GM12872 (cell line): ENCODE measurements around the gene GARIN1A.

Experiments used
- TF ChIP-seq, protein P1 (sequence below): IDR thresholded peaks from 3 replicates; pipeline ENCODE4 v1.5.1; 2011; ENCODE audit warnings: low read depth, mild to moderate bottlenecking, low read length, moderate library complexity; ENCODE audit not compliant: insufficient read depth

Gene GARIN1A

GRCh38 chr7:128673571-128673970 lies 1.5 kb downstream of the GARIN1A start:
- TF ChIP-seq, protein P1, sequence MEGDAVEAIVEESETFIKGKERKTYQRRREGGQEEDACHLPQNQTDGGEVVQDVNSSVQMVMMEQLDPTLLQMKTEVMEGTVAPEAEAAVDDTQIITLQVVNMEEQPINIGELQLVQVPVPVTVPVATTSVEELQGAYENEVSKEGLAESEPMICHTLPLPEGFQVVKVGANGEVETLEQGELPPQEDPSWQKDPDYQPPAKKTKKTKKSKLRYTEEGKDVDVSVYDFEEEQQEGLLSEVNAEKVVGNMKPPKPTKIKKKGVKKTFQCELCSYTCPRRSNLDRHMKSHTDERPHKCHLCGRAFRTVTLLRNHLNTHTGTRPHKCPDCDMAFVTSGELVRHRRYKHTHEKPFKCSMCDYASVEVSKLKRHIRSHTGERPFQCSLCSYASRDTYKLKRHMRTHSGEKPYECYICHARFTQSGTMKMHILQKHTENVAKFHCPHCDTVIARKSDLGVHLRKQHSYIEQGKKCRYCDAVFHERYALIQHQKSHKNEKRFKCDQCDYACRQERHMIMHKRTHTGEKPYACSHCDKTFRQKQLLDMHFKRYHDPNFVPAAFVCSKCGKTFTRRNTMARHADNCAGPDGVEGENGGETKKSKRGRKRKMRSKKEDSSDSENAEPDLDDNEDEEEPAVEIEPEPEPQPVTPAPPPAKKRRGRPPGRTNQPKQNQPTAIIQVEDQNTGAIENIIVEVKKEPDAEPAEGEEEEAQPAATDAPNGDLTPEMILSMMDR, result no peak

DNA sequence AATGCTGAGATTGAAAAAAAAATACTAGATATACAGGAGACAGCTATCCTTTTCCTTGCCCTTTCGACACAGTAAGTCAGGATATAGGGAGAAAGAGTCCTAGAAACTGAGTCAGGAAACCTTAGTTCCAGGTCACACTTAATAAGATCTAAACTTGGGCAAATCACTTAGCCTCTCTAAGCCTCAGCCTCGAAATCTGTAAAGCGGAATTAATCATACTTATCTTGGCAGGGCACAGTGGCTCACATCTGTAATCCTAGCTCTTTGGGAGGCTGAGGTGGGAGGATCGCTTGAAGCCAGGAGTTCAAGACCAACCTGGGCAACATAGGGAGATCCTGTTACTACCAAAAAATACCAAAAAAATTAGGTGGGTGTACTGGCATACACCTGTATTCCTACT lies 4.6 kb downstream of the GARIN1A start:
- TF ChIP-seq, protein P1, result no peak

DNA sequence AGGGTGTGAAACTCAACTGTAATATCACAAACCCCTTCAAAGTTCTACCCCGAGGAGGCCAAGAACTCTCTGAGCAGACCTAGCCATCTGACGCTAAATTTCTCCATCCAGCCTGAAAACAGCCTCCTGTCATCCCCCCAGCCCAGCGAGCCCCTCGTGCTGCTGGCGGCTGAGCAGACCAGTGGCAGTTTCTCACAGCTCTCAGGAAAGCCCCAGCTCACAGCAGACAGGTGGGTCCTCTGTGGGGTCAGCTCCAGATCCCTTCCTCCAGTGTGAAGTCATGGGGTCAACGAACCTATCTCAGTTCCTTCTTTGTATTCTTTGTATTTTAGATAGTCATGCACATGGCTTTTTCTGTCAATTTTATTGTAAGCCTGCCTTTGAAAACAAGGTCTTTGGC lies 7.8 kb downstream of the GARIN1A start:
- TF ChIP-seq, protein P1, result no peak

DNA sequence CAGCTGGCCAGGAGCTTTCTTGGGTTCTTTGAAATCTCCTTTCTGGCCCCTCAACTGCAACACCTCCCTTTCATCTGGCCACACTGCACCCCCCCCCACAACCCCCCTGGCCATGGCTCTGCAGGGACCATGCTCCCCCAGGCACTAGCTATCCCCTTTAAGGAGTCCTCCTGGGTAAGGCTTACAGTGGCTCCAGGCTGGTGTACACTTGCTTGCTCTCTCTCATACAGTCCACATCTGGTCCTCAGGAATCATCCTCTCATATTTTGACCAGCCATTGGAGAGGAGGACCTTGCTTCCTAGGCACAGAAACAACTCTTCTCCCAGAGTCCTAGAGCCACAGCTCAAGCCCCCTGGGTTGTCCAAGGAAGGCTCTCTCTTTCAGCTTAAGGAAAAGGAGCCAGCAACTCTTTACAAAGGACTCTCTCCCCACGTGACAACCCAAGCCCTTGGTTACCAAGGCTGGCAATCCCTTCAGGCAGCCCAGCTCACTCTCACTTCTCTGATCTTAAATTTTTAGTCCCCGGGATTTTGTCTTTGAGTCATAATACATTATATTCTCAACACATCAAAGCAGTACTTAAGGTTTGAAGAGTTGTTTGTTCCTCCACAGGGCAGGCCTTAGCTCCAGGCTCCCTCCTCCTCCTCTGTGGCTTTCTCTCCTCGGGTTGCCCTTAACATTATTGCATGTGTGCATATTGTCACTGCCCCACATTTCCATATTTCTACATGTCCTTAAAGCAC lies 9.9 kb downstream of the GARIN1A start:
- TF ChIP-seq, protein P1, result no peak

- TF ChIP-seq, protein P1, result no peak
These were observed 15.0 kb downstream of the GARIN1A start for GRCh38 chr7:128687131-128687530.

DNA sequence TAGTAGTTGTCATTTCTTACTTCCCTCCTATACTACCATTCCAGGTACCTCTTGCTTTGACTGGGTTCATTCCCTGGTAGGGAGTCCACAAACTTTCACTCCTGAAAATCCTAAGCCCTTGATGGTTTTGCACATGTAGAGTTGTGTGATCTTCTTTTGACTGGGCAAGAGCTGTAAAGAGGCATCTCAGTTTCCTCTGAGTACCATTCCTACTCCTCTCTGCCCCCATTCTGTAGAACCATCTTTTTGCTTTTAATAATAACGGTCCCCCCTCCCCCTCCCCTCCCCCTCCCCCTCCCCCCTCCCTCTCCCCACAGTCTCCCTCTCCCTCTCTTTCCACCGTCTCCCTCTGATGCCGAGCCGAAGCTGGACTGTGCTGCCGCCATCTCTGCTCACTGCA lies 16.4 kb downstream of the GARIN1A start:
- TF ChIP-seq, protein P1, result no peak

GRCh38 chr7:128691227-128691626 lies 19.1 kb downstream of the GARIN1A start:
- TF ChIP-seq, protein P1, result no peak
